ENCODE measurements around the gene GRK5.

GRK5 gene

DNA sequence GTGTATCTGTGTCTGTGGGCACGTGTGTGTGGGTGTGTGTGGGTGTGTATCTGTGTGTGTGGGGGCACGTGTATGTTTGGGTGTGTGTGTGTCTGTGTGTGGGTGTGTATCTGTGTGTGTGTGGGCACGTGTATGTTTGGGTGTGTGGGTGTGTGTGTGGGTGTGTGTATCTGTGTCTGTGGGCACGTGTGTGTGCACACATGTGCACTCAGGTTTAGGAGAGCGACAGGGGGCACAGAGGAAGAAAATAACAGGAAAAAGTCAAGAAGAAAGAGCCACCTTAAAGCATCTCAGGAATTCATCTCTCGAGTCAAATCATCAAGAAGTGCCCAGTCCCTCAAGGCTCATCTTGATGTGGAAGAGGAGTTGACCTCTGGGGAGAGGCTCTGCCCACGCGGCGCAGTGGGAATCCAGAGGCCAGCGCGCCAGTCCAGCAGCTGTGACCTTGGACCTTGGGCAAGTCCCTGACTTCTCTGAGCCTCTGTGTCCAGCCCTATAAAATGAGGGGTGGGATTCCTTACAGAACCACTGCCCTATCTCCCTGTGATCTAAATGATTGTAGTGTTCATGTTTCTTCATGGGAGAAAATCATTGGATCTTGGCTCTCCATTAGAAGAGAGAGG lies 187.4 kb downstream of the GRK5 start:
- TF ChIP-seq ZFX (IDR thresholded peaks at IDR 0.05; ENCODE audit: borderline replicate concordance) (no peak), CTCF (IDR thresholded peaks at IDR 0.05) (no peak)
- H3K27ac ChIP-seq: no peak overlapping the region

- H3K27ac ChIP-seq: no peak overlapping the region
- no peak for TF ChIP-seq ZFX (IDR thresholded peaks at IDR 0.05; ENCODE audit: borderline replicate concordance)
- no peak for TF ChIP-seq CTCF (IDR thresholded peaks at IDR 0.05)
Measured at GRCh38 chr10:119395280-119396007, 188.1 kb downstream of the GRK5 start.

DNA sequence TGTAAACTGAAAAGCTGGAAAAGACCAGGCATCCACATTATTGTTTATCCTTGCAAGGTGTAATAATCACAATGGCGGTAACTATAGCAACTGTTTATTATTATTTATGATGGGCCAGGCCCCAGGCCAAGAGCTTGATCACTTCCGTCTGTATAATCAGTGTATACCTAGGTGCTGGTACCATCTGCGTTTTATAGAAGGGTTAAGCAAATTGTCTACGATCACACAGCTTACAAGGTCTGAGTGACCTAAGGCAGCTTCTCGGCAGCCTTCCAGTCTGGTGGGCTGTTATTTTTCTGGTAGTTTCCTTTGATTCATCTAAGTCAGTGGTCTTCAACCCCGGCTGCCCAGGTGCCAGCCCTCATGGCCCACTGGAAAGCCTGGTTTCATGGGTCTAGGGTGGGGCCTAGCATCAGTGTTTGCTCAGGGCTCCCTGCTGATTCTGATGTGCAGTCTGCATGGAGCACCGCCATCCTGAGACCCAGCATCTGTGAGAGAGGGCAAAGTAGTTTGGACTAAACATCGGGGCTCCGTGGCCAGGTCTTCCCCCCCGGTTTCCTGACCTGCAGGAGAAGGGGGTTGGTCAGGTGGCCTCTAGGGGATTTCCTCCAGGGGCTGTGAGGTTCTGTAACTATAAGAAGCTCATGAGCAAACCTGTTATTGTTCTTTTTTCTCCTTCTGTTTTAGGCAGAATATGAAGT lies 188.8 kb downstream of the GRK5 start:
- H3K27ac ChIP-seq: no peak overlapping the region
- TF ChIP-seq ZFX (IDR thresholded peaks at IDR 0.05; ENCODE audit: borderline replicate concordance) (no peak), CTCF (IDR thresholded peaks at IDR 0.05) (no peak)

DNA sequence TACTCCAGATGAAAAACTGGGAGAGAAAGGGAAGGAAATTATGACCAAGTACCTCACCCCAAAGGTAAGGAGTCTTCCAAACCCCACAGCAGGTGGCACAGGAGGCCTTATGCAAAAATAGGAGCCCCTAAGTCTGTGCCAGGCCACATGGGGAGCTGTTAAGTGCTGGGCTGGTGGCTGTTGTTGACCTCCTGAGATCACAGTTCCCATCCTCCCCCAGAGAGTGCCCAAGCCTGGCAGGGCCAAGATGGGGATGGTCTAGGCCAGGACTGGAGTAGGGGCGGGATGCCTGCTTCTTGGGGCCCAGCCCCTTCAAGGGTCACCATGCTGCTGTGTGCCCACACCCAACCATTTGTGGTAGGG lies 189.3 kb downstream of the GRK5 start:
- H3K27ac ChIP-seq: no peak overlapping the region
- no peak for TF ChIP-seq ZFX (IDR thresholded peaks at IDR 0.05; ENCODE audit: borderline replicate concordance)

DNA sequence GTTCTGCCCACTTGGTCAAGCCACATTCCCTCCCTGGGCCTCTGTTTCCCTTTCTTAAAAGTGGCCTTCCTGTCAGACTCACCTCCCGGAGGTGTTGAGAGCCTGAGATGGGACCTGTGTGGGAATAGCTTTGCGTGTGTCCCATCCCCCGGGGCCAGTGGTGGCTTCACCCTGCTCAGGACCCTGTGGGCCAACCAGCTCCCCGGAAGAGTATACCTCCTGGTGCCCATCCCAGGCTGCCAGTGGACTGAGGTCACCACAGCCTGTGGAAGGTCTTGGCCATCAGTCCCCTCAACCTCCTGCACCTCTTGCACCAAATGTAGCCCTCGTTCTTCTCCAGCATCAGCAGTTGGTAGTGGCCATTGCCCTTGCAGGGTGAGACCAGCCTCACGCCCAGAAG lies 190.0 kb downstream of the GRK5 start:
- TF ChIP-seq ZFX (IDR thresholded peaks at IDR 0.05; ENCODE audit: borderline replicate concordance) (no peak), CTCF (IDR thresholded peaks at IDR 0.05) (no peak)
- H3K27ac ChIP-seq: no peak overlapping the region

- no peak for TF ChIP-seq ZFX (IDR thresholded peaks at IDR 0.05; ENCODE audit: borderline replicate concordance)
- TF ChIP-seq CTCF (IDR thresholded peaks at IDR 0.05): no peak
- H3K27ac ChIP-seq: no peak overlapping the region
Measured at GRCh38 chr10:119398996-119399395, 191.6 kb downstream of the GRK5 start.

DNA sequence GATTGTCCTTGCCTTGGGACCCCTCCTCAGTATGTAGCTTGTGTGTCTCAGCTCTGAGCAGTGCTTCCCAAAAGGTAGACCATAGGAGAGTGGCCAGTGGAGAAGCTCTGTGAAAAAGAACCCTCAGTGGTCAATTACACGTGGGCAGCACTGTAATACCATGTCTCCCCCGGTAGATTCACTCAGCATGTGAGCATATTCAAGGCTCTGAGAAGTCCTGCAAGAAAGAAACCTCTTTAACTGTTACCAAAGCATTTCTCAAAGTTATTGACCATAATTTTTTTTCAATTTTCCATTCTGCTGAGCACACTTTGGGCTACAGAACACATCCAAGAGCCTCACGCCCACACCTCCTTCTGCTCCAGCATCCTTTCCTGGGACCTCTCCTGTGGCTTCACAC lies 192.1 kb downstream of the GRK5 start:
- TF ChIP-seq ZFX (IDR thresholded peaks at IDR 0.05; ENCODE audit: borderline replicate concordance) (no peak), CTCF (IDR thresholded peaks at IDR 0.05) (no peak)
- H3K27ac ChIP-seq: no peak overlapping the region
